ENCODE results near the gene FAM53B.
"Not testable (repeated sequence)": the region's sequence is repeated elsewhere in the genome, so short reads cannot be mapped to it uniquely, and the experiment has no call there.

Gene FAM53B, protein sequence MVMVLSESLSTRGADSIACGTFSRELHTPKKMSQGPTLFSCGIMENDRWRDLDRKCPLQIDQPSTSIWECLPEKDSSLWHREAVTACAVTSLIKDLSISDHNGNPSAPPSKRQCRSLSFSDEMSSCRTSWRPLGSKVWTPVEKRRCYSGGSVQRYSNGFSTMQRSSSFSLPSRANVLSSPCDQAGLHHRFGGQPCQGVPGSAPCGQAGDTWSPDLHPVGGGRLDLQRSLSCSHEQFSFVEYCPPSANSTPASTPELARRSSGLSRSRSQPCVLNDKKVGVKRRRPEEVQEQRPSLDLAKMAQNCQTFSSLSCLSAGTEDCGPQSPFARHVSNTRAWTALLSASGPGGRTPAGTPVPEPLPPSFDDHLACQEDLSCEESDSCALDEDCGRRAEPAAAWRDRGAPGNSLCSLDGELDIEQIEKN

DNA sequence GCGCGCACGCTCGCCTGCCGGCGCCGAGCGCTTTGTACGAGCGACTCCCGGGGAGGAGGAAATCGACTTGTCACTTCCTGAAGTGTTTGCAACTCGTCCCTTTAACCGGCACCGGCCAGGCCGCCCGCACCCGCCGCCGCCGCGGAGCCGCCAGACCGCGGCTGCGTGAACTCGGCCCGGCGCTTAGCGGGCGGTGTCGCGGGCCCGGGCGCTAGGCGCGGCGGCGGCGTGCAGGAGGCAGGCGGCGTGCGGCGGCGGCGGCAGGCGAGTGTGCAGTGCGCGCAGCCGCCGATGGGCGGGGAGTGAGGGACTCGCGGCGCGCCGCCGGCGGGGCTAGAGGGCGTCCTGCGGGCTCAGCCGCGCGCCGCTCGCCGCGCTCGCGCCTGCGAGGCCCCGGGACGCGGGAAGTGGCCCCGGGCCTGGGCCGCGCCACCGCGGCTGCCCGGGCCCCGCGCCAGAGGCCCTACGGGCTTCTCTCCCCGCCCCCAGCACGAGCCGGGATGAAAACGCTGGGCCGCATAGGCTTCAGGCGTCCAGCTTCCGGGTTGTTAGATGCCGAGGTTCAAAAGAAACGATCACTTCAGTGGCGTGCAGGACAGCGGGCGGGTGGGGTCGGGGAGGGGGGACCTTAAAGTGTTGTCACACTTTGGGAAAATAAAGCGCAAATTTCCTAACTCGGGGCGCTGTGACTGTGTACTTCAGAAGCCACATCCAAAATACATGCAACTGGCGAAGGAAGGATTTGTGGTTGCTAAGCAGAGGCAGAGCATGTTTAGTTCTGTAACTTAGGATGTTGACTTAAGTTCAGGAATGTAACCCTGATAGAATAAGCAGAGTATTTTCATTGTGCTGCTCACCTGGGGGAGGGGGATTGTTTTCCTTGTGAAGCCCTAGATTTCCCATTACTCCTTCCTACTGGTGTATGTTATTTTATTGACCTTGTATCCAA, at the start of gene FAM53B:
TSS of gene FAM53B (minus strand) at position 277 of the 949 bp plus-strand sequence. CDS start 37,665 bp downstream, outside the sequence.
- DNase-seq (ENCODE audit: low read depth in 2 of 2, low spot score in 1 of 2) = peak; percentile 42 to 59

DNA sequence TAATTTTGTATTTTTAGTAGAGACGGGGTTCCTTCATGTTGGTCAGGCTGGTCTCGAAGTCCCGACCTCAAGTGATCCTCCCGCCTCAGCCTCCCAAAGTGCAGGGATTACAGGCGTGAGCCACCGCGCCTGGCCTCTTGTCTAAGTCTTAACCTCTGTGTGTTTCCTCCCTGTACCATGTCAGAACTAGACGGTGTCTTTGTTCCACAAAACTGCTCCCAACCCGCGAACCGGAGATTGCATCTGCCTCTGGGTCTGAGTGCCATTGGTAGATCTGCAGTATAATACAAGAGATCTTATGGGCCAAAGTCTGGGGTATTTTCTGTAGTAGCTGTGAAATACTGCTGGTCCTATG, 48.8 kb upstream of the FAM53B start:
- DNase-seq (ENCODE audit: low read depth in 2 of 2, low spot score in 1 of 2) = no peak

DNA sequence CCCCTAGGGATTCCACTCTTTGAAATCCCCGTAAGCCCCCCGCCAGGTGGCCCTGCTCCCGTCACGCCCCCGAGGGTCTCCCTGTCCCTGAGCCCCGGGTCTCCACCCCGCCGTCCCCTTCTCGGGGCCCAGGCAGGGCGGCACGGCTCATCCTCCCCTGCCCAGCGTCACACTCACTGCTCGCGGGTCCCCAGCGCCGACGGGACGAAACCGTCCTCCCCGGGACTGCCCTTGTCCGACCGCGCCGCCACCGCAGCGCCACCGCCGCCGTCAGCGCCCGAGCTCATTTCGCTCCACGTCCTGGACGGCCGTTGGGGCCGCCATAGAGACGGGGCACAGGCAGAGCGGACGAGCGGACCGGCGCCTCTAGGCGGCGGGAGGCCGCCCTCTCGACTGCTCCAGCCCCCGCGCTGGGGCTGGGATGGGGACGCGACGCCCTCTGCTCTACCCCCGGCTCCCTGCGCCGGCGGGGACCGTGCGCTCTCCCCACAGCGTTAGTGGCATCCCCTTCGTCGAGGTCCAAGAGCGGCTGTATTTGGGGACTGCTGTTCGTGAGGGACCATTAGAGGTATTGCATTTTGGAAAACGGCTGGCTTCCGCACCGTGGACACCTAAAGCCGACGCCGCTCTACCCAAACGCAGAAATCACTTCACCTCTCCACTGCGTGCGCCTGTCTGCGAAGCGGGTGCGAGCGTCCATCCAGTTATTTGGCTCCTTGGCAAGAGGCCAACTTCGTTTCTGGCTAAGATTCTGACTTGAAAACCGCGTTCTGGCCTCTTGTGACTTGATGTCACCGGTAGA, 47.6 kb upstream of the FAM53B start, which contains the start of gene EEF1AKMT2:
TSS of gene EEF1AKMT2 (minus strand) at position 341 of the 802 bp plus-strand sequence. CDS start at position 287, 54 bp downstream.
- DNase-seq (ENCODE audit: low read depth in 2 of 2, low spot score in 1 of 2) = peak; percentile 41 to 58

DNA sequence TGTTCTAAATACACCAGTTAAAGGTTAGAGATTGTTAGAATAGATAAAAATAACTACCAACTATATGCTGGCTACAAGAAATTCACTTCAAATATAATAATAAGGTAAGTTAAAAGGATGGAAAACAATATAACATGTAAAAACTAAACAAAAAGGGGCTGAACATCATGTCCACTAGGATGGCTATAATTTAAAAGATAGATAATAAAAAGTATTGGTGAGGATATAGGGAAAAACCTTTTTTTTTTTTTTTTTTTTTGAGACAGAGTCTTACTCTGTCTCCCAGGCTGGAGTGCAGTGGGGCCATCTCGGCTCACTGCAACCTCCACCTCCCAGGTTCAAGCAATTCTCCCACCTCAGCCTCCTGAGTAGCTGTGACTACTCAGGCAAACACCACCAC, 38.7 kb upstream of the FAM53B start:
- DNase-seq (ENCODE audit: low read depth in 2 of 2, low spot score in 1 of 2) = not testable (repeated sequence)

DNA sequence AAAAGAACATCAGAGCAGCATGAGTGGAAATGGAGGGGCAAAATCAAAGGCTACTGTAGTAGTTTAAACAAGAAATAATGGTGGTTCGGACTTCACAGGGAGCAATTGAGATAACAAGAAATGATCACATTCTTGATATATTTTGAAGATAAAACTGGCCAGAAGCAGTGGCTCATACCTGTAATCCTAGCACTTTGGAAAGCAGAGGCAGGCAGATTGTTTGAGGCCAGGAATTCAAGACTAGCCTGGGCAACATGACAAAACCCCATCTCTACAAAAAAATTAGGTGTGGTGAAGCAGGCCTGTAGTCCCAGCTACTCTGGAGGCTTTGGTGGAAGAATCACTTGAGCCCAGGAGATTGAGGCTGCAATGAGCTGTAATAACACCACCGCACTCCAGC, 24.6 kb upstream of the FAM53B start:
- no peak for DNase-seq (ENCODE audit: low read depth in 2 of 2, low spot score in 1 of 2)

DNA sequence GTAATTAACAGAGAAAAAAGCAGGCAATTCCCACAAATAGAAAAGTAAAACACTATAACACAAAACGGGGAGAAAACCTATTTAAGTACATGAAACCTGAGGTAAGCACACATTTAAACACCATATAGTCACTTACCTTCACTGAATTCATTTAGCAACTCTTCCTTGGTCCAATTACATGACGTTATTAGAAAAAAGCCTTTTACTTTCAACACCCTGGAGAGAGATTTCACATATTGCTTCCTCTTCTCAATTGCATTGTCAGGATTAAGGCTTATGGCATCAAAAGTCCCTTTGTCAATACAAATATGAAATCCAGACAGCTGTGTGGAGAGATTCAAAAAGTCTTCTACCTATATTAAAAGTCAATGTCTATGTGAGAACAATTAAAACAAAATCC, 21.1 kb upstream of the FAM53B start:
- DNase-seq (ENCODE audit: low read depth in 2 of 2, low spot score in 1 of 2) = no peak

DNA sequence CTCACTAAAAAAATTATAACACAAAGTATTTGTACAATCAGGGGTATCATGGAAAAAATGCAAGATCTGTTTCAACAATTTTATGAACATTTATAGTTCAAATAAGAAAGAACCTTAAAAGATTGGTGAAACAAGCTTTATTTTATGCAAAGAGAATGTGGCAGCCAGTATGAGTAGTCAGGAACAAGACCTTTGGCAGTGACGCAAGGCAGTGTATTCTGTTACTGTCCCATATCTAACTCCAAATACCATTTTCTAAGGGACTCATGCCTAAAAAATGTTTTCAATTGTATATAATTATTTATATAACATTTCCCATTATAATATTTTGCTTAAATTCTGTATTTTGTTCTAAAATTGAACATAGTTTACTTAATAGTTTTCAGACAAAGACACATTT, 19.1 kb upstream of the FAM53B start:
- no peak for DNase-seq (ENCODE audit: low read depth in 2 of 2, low spot score in 1 of 2)

DNA sequence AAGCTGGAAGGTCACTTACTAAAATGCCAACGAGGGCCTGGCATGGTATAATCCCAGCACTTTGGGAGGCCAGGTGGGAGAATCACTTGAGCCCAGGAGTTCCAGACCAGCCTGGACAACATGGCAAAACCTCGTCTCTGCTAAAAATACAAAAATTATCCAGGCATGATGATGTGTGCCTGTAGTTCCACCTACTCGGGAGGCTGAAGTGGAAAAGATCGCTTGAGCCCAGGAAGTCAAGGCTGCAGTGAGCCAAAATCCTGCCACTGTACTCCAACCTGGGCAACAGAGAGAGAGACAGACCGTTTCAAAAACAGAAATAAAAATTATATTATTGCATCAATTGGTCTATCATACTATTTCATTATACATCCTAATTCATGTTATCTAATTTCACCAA, 18.1 kb upstream of the FAM53B start:
- no peak for DNase-seq (ENCODE audit: low read depth in 2 of 2, low spot score in 1 of 2)

DNA sequence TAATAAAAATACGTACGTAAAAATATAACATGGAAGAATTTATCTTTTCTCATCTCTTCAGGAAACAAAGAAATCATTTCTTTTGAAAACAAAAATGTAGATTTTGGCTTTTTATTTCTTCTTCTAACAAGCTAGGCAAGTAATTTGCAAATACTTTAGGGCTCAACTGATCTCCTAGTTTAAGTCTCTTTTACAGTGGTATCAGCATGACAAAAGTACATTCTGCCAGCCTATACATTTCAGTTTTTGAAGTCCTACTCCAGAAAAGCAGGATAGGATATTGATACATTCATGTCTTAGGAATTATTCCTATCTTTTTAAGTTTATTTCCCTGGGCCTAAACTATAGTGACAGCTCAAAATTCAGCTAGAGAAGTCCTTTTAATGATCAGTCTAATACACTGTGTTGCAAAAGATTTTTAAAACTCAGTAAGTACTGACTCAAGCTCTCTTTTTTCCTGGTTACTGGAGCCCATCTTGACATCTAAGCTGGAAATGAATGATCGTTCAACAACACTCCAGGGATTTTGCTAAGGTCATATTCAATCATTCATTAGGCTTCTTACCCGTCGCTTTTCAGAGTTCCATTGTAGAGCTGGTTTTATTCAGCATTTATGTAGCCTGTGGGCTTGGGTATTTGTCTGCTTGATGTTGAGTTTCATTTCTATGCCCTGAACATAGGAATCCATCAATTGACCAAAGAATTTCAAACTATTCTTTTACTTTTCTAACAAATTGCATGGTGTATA, 12.2 kb upstream of the FAM53B start:
- no peak for DNase-seq (ENCODE audit: low read depth in 2 of 2, low spot score in 1 of 2)

DNA sequence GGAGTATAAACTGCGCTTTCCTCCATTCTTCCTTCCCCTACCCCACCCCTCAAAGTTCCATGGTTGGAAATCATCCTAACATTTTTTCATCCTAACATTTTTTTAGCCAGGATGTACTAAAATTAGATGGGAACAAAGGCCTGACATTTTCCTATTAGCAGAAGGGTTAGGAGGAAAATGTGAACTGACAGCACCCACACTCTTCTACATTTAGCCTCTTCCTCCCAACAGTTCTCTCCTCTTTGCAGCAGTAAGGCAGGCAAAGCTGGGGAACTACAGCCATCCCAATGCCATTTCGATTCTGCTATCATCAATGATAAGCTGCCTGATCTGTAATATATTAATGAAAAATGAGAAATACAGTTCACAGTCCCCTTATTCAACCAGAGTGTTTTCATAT, 11.4 kb upstream of the FAM53B start:
- DNase-seq (ENCODE audit: low read depth in 2 of 2, low spot score in 1 of 2) = no peak

DNA sequence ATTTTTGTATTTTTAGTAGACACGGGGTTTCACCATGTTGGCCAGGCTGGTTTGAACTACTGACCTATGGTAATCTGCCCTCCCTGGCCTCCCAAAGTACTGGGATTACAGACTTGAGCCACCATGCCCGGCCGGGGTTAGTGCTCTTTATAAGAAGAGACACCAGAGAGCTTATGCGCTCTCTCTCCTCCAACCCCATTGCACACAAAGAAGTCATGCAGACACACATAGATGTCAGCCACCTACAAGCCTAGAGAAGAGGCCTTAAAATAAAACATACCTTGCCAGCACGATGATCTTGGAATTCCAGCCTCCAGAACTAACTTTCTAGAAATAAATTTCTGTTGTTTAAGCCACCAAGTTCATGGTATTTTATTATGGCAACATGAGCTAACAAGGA, 10.0 kb upstream of the FAM53B start:
- no peak for DNase-seq (ENCODE audit: low read depth in 2 of 2, low spot score in 1 of 2)

DNA sequence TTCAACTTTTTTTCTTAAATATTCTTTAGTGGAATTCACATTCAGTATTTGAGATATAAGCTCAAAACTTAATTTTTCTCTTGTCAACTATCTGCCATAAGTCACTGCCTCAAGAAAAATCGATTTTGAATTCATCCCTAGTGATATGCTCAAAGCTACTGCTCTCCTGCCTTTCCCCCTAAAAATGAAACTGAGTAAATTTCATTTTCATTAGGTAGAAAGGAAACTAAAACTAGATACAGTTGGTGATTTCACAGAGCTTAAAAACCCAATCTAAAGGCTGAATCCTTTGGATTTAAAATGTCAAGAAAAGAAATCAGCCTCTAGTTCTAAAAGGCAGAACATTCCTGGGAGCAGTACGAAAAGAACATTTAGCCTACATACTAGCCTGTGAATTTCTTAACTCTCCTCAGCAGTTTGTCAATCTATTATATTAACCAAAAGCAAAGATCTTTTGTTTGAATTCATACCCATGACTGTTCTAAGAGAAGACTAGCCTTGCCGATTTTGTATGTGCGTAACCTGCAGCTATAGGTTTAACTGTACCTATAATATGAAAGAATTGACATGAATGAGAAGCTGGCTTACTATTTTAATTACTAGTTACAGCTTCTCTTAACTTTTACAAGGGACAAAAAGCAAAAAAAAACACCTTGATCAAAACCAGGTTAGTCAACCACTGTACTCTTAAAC, 4.9 kb upstream of the FAM53B start:
- DNase-seq (ENCODE audit: low read depth in 2 of 2, low spot score in 1 of 2) = no peak

DNA sequence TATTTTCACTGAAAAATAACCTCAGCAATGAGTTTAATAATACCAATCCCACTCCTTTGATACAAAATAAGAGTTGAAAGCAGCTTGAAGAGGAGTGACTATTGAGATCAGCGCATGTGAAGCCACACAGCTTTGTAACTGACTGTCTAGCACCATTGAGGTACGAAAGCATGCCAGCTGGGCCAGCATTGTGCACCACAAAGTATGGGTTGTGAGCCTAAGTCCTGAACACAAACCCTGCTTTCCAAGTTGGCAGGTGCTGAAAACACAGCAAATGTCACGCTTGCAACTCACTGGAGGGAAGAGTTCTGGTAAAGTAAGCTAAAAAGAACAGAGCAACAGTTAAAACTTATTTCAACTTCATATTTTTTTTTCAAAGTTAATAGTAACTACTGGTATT, 4.0 kb upstream of the FAM53B start:
- no peak for DNase-seq (ENCODE audit: low read depth in 2 of 2, low spot score in 1 of 2)

DNA sequence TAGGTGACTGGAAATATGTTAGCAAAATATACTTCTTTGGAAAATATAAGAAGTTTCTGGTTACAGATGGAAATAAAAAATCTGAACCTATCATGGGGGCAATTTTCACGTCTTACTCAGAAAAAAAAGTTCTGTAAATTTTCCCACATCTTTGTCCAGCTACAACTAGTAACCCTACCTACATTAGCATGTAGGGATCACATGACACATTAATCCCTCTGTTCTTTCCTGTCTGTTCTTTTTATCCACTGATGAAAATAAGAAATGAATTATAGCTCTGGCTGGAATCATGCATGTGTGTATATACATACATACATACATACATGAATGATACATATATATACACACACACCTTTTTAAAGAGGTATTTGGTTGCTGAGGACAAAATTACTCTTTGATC, 3.6 kb upstream of the FAM53B start:
- no peak for DNase-seq (ENCODE audit: low read depth in 2 of 2, low spot score in 1 of 2)

DNA sequence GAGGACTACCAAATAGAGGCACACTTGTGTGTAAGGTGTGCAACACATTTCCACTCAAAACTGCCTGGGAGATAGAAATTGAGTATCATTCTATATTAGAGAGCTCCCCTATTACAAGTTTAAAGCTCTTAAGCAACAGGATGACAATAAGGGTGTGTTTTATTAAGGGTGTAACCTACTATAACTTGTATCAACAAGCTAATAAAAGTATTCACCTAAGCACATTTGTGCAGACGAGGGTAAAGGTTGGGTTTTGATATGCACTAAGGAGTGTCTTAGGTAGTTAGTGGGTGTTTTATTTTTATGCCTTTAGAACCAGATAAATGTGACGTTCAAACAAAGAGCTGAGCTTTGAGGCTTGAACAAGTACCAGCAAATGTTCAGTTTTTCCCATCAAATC, 2.8 kb upstream of the FAM53B start:
- DNase-seq (ENCODE audit: low read depth in 2 of 2, low spot score in 1 of 2) = no peak

DNA sequence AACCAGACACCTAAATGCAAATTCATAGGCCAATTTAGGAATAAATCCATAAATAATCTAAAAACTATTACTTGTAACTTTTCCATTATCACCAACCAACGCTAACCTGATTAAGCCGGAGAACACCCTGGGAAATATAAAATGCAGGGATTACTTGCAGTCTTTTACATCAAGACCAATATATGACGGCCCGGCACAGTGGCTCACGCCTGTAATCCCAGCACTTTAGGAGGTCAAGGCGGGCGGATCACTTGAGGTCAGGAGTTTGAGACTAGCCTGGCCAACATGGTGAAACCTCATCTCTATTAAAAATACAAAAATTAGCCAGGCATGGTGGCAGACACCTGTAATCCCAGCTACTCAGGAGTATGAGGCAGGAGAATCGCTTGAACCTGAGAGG, 2.3 kb upstream of the FAM53B start:
- not testable (repeated sequence) for DNase-seq (ENCODE audit: low read depth in 2 of 2, low spot score in 1 of 2)

DNA sequence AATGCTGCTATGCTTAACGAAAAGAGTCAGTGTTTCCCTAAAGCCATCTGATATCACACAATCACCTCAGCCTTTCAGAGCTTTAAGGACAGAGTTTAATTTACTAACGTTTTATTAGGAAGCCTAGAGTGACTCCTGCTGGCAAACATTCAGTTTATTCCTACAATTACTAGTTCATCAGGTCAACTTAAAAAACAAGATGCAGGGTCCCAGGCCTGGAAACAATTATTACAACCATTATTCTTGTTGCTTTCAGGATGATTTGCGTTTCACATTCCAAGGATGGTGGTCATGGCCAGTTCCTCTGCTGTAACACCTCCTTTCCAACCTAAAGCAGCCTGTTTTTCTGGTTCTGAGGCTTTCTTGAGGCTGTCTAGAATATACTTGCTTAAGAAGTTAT, 1.5 kb upstream of the FAM53B start:
- DNase-seq (ENCODE audit: low read depth in 2 of 2, low spot score in 1 of 2) = no peak

DNA sequence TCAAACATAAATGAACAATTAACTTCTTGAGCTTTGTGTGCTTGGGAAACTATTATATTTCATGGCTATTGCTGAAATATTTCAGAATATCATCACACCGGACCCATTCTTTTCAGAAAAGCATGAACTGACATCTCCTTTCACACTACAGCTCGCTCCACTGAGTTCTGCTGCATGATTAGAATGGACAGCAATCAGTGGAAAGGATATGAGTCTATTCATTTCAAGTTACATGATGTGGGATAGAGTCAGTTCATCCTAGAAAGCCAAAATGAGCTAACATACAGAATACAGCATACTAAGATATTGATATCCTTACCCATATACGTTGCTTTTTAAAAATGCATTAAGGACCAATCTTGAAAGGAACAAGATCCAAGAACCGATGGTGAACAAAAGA, 1.1 kb upstream of the FAM53B start:
- no peak for DNase-seq (ENCODE audit: low read depth in 2 of 2, low spot score in 1 of 2)

DNA sequence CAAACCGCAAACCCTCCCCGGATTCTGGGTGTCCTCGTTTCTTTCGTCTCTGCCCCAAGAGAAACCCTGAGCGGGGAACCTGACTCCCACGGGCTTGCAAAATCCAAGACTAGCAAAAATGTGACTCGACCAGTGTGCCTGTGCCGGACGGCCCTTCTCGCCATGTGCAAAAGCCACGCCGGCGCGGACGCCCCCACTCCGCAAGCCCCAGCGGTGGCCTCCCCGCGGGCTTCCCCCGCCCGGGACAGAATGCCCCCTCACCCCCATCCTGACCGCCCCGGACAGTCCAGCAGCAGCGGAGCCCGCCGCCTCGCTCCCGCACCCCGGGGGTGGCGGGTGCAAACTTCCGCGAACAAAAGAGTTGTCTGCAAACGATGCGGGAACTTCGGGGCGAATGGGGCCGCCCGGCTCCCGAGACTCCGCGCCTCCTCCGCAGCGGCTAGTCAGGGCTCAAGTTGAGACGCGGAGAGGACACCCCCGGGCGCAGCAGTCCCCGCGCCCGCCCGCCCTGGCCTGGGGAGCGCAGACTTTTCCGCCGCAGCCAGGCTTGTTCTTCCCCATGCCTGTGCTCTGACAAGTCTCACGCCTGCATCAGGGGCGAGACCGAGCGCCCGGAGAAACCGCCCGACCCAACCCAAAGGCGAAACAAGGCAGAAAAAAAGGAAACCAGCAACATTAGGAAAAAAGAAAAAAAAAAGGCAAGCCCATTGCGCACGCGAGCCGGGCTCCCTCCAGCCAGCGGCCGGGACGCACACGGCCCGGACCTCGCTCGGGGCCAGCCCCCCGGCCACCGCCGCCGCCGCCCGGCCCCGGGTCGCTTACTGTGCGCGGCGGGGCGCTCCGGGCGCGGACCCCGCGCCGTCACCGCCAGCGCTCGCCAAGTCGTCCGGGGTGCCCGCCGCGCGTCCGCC, 732 bp downstream of the FAM53B start:
- no peak for DNase-seq (ENCODE audit: low read depth in 2 of 2, low spot score in 1 of 2)

Data from stimulated activated CD8-positive, alpha-beta memory T cell treated with anti-CD3 and anti-CD28 coated beads, Interleukin-4, amount 100 ng/mL, for 1 hour (primary cell).